GM21825 (cell line): ENCODE measurements around the gene SYT3.
"Not testable (repeated sequence)": the region's sequence is repeated elsewhere in the genome, so short reads cannot be mapped to it uniquely, and the experiment has no call there.

Source experiments
- ATAC-seq: cut with Tn5 transposase; IDR thresholded peaks from one replicate; pipeline ENCODE4 v1.9.1; 2021; ENCODE audit warnings: mild to moderate bottlenecking, moderate library complexity; ENCODE audit not compliant: unreplicated experiment

The SYT3 gene

DNA sequence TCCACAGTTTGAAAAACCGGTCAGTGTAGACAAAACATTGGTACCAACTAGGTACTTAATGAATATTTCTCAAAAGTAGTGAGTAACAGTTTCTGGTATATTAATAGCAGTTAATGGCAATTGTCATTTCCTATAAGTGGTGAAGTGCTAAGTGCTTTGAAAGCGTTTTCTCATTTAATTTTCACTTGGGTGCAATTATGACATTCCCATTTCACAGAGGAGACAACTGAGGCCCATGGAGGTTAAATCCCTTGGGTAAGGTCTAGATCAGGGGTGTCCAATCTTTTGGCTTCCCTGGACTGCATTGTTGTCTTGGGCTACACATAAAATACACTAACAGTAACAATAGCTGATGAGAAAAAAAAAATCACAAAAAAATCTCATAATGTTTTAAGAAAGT lies 687 bp upstream of the SYT3 start:
- no peak for ATAC-seq

DNA sequence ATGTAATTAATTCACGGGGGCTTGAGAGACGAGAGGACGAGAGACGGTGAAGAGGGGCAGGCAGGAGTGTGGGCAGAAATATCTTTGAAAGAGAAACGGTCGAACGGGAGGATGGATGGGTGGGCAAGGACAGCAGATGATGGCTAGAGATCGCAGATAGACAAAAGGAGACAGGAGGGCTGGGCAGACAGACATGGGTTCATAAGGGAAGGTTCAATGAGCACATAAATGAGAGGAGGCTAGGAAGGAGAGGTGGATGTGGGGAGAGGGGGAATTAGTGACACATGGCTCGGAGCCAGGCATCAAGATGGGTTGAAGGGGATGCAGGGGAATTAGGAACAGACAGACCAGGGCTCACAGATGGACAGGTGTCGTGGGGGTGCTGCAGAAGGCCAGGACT lies 1.1 kb downstream of the SYT3 start:
- no peak for ATAC-seq

DNA sequence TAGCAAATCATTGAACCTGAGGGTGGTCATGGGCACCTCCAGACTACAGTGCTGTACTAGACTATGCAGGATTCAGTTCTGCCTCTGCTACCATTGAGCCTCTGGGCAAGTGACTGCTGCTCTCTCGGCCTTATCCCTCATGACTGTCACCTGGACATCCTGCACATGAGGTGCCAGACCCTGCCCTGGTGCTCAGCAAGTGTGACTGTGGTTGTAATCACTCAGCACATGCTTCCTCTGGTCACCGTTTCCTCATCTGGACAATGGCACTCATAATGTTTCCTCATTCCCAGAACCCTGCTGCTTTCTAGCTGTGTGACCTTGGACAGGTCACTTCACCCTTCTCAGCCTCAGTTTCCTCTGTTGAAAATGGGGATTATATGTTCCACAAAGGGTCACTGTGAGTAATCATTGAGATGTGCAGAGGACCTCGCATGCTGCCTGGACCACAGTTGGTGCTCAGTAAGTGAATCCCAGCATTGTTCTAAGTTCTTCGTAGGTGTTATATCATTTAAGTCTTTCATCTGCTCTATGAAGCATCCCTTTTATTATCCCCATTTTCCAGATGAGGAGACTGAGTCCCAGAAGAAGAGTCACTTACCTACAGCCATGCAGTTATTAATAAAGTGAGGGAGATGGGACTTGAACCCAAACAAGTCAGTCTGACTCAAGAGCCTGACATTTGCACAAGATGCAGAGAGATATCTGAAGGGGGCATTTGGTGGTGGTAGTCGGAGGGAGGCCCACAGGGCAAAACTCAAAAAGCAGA lies 3.2 kb downstream of the SYT3 start:
- no peak for ATAC-seq

DNA sequence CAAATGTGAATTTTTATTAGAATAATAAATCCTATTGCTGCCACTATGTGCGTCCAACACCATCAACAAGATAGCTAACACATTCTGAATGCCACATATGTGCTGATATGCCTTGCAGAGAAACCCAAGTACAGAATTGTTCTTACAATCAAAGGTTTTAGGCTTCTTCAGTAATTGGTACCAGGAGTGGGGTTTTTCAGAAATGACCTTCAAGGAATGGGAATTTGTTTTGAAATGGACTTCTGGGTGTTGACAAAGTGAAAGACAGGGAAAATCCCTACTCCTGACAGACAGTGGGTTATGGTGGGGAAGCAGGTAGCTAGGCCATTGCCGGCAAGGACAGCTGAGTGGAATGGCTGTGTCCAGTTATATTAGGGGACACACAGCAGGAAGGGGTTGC lies 5.7 kb downstream of the SYT3 start:
- no peak for ATAC-seq

DNA sequence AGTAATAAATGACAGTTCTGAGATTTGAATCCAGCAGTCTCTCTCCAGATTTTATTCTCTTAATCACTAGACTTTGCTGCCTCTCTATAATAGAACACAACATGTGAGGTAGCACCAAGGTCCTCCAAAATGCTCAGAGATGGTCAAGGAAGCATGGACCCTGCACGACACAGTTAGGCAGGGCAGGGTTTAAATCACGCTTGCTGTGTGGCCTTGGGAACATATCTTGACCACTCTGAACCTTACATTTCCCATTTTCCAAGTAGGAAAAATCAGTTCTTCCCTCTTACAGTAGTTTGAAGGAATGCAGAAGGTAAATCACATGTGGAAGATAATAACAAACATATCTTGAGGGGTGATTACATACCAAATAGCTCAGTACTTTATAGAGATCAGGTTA lies 6.3 kb downstream of the SYT3 start:
- no peak for ATAC-seq

DNA sequence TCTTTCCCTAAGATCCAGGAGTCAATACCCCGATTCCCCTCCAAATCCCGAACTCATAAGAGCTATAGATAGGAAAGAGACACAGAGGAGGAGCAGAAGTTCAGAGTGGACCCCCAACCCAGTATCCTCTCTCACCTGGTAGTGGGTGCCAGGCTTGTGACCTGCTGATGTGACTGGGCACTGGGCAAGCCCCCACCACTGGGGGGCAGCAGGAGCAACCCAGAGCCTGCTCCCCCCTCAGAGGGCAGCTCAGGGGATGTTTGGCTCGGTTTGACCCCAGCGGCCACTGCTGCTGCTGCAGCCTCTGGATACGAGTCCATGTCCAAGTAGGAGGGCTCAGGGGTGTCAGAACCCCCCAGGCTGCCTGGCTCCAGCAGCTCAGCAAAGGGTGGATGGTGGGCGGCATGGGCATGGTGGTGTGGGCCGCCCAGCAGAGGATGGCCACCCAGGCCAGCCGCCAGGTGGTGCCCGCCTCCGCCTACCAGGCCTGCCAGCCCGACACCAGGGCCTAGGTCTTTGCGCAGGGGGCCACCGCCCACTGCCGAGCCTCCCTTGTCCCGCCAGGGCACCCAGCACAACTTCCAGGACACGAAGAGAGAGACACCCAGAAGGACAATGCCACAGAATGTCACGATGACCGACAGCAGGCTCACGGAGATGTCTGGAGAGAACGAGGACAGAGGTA lies 7.4 kb downstream of the SYT3 start:
- no peak for ATAC-seq

DNA sequence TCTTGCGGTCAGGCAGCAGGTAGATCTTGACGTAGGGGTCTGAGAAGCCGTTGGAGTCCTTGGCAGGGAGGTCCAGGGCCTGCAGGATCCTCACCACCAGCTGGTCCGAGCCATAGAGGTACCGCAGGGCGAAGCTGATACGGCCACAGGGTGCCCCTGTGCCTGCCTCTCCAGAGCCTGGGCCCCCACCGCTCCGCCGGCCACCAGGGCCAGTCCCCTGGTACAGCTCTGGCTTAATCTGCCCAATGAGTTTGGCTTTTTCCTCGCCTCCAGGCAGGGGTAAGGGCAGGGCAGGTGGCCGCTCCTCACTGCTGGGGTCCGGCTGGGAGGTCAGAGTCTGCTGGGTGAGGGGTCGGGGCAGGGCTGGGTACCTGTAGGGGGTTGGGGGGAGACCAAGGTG lies 9.9 kb downstream of the SYT3 start:
- ATAC-seq, result no peak

DNA sequence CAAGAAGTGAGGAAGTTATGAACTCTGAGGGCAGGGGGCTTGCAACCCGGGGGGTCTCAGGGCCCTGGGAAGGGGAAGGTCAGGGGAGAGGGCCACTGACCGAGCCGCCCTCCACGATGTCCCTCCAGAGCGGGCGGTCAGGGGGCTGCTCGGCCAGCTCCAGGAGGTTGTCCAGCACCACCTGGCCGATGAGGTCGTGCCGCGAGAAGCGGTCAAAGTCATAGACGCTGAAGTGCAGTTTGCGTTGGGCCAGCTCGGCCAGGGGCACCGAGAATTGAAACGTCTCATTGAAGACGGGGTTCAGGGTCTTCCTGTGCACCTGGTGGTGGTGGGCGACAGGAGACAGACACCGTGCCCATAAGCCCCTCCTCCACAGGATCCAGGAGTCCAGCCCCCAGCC lies 10.5 kb downstream of the SYT3 start:
- ATAC-seq, result no peak

DNA sequence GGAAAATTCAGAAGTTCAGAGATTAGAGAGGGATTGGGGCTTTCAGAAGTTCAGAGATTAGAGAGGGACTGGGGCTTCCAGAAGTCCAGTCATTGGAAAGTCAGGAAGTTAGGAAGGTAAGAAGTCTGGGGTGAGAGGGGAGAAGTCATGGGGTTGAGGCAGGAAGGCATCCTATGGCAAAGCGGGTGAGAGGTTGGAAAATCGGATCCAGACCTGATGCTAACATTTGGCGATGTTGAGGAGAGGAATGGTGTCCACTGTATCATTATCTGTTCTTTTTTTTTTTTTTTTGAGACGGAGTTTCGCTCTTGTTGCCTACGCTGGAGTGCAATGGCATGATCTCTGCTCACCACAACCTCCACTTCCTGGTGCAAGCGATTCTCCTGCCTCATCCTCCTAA lies 11.1 kb downstream of the SYT3 start:
- no peak for ATAC-seq

DNA sequence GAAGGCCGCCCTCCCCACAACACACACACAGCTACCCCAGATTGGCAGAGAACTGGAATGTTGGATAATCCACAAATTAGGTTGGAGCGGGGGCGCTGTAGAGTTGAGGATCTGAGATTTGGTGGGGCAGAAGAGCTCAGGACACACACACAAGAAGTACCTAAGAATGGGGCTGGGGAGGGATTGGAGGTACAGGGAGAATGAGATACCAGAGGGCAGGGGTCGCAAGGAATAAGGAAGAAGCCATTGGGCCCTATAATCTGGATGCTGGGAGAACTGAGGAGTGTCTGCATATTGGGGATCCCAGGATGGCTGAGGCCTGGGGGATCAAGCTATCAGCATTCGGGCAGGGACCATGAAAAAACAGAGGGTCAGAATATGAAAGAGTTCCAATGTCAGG lies 11.5 kb downstream of the SYT3 start:
- no peak for ATAC-seq

DNA sequence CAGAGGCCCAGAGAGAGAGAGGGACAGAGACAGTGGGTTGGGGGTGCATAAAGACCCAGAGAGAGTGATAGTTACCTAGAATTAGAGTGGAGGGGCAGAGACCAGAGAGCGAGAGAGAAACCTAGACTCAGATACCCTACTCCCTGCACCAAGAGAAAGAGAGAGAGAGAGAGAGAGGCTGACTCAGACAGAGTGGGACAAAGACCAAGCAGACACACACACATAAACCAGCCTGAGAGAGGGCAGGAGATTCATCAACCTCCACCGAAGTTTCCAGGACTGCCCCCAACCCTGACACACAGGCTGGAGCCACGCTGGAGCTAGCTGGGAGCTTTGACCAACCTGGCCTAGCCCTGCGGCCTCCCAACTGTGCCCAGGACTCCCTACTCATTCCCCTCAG lies 12.9 kb downstream of the SYT3 start:
- ATAC-seq, result no peak

DNA sequence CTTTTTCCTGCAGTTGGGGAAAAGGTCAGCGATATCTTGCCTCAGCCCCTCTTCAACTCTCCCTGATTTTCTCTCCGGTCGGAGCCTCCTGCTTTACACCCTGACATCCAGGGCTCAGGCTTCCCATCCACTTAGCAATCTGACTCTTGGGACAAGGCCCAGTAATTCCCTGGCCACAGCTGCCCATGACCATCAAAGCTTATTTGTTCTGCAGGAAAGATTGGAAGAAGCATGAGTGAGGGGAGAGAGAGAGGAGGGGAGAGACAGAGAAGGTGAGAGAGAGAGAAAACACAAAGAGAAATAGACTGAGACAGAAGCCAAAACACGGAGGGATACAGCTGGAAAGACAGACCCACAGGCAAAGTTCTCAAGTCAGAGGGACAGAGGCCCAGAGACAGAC lies 13.7 kb downstream of the SYT3 start:
- ATAC-seq, result no peak

DNA sequence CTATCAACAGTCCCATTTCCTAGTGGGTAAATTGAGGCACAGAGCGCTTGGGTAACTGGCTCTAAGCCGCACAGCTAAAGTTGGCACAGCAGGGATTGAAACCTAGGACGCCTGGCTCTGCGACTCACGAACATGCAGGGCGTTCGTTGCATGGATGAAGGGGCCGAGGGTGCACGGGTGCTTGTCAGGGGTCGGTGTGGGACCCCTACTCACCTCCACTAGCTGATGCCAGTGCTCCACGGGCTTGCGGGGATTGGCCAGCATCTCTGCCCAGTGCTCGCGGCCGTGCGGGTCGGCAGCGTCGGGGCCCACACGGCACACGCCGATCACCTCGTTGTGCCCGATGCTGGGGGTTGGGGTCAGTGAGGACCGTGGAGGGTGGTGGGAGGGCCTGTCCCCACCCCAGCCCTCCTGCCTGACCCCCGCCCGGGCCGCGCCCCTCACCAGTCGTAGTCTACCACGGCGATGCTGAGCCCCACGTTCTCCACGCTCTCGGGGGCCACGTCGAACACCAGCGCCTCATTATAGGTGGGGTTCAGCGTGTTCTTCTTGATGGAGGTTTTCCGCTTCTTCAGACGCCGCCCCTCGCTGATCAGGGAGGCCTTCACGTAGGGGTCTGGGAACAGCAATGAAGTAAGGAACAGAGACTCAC lies 14.6 kb downstream of the SYT3 start:
- ATAC-seq, result no peak

DNA sequence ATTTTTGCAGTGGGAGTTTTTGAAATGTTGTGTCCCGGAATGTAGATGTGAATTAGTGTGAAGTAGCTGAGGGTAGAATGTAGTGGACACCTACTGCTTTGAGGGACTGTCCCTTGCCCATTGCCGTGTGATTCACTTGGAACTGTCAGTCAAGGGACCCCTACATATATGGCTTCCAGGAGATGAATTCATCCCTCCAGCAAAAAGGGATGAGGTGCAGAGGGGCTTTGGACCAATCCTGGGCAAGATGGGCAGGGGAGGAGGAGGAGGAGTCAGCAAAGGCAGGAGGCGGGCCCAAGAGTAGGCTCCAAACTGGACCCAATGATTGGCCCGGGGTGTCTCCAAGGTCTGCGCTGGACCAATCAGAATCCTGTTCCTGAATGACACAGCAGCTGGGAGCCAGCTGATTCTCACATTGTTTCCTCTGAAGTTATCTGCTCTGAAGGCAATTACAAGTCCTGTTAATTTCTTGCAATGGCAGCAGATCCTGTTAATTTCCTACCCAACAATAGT lies 19.2 kb downstream of the SYT3 start:
- not testable (repeated sequence) for ATAC-seq

DNA sequence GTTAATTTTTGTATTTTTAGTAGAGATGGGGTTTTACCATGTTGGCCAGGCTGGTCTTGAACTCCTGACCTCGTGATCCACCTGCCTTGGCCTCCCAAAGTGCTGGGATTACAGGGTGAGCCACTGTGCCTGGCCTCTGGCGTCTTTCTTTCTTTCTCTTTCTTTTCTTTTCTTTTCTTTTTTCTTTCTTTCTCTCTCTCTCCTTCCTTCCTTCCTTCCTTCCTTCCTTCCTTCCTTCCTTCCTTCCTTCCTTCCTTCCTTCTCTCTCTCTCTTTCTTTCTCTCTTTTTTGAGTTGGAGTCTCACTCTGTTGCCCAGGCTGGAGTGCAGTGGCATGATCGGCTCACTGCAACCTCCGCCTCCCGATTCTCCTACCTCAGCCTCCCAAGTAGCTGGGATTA lies 20.5 kb downstream of the SYT3 start:
- not testable (repeated sequence) for ATAC-seq

DNA sequence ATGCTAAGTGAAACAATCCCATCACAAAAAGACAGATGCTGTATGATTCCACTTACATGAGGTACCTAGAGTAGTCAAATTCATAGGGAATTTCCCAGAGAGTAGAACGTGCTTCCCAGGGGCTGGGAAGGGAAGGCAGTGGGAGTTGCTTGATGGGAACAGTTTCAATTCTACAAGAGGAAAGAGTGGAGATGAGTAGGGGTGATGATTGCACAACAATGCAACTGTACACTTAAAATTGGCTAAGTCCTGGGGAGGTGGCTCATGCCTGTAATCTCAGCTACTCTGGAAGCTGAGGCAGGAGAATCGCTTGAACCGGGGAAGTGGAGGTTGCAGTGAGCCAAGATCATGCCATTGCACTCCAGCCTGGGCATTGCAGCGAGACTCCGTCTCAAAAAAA lies 21.3 kb downstream of the SYT3 start:
- not testable (repeated sequence) for ATAC-seq

DNA sequence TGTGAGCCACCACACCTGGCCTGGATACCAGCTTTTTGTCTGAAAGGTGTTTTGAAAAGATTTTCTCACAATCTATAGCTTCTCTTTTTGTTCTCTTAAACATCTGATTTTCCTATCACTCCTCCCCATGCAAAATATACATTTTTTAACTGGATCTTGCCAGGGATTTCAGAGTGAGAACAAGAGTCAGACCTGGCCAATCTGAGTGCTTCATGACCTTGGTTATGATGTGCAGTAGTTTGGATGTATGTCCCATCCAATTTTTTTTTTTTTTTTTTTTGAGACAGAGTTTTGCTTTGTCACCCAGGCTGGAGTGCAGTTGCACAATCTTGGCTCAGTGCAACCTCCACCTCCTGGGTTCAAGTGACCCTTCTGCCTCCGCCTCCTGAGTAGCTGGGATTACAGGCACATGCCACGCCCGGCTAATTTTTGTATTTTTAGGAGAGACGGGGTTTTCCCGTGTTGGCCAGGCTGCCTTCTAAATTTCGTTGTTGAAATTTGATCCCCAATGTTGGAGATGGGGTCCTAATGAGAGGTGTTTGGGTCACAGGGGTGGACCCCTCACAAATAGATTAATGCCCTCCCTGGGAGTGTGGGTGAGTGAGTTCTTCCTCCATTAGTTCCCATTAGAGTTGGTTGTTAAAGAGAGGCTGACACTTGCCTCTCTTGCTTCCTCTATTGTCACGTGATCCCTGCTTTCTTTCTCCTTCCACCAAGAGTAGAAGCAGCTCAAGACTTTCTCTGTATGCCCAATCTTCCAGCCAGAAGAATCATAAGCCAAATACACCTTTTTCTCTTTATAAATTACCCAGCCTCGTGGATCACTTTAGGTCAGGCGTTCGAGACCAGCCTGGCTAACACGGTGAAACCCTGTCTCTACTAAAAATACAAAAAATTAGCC lies 26.9 kb downstream of the SYT3 start:
- not testable (repeated sequence) for ATAC-seq

DNA sequence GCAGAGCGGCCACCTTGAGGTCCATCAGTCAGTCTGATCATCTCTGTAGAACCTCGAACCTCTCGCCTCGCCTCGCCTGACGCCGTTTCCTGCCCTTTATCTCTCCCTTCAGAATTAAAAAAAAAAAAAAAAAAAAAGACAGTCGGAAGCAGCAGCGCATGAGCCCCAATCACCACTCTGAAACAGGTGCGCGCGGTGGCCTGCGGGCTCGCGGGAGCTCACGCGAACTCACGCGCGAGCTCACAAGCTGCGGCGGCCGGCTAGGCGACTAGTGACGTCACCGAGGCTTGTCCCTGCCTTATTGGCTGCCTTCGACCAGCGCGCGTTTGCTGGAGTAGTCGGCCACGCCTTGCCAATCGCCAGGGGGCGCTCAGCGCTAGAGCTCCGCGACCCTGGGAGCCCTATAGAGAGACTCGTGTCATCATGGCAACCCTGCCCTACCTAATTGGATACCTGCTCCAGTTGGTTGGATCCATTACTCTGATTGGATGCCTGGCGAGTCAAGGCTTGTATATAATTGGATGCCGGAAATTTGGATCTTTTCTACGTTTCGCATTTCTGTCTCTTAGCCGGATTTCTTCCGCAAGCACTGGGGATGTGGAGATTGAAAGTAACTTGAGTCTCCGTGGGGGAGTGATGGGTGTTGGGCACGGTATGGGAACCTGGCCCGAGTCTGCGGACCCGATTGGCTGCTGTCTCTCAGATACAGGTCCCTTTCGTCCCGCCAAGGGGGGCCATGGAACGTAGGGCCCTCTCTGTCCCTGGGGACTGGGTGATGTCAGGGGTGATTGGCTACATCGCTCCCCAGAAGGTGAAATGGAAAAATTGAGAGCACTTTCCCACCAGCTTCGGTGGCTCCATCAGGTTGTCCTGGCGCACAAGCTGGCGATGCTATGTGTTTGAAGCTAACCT lies 31.6 kb downstream of the SYT3 start:
- no peak for ATAC-seq

DNA sequence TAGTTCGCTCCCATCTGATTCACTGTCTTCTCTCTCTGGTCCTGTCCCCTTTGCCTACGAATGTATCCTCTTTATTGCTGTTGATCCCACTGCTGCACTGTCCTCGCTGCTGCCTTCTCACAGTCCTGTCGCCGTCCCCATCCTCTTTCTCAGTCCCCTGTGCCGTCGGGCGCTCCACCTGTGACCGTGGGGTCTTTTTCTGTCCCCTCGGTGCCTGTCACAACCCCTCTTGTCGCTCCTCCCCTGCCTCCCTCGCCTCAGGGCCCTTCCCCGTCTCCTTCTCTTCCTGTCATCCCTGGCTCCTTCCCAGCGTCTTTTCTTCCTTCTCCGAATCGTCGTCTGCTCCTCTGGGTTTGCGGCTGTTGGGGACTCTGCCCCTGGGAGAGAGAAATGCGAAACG lies 32.3 kb downstream of the SYT3 start:
- ATAC-seq, result no peak
